ENCODE measurements around the gene IER5. TPM values are rescaled to one million over a fixed set of nuclear protein-coding genes. Genes with fewer than 3 reads are reported as not detected.

The IER5 gene
- total RNA-seq, 4 donors from 2014 or later, result 7.2 to 7.8 (median 7.6) TPM

DNA sequence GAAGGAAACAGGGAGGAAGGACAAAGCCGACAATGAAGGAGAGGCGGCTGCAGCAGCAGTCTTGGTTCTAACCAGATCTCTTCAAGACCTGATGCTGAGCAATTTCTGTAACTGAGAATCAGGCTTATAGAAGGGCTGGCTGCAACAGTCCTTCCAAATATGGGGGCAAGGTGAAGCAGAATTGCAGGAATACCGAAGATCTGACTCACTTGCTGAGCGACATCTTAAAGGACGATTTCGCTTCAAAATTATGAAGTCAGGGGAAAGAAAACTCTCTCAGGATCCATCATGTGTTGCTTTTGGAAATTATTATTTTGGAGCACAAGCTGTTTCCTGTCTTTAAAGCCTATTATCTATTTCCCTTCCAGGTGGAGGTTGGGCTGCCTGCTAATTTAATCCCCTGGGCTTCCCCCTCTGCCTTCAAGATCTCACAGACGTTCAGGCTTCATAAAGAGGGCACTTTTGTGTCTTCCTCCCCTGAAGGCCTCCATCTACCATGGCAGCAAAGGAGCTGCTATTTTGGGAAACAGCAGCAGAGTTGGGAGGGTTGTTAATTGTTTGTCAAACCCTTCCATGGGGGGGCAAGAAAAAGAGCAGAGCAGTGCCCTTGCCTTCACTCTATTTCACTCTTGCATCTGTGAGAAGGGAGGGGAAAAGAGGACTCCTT, 10.8 kb upstream of the IER5 start:
- Histone ChIP-seq H3K36me3 (no peaks in the 10 kb centered on the region), H3K27me3 (no peaks in the 10 kb centered on the region), H3K4me3 (replicated peaks in 1 of 3) (no peak overlapping the region), H3K4me1 (no peaks in the 10 kb centered on the region), H3K9me3 (no peaks in the 10 kb centered on the region), H3K27ac (no peak overlapping the region)
- intact Hi-C loops (cut with DNase I), result no loop called here
- 68 to 78% methylated on average over 7 of the region's 7 CpGs for WGBS, 2 donors
- no peak for DNase-seq
- no peak for TF ChIP-seq CTCF (IDR thresholded peaks at IDR 0.05)
- TF ChIP-seq POLR2A (IDR thresholded peaks at IDR 0.05), result no peak

DNA sequence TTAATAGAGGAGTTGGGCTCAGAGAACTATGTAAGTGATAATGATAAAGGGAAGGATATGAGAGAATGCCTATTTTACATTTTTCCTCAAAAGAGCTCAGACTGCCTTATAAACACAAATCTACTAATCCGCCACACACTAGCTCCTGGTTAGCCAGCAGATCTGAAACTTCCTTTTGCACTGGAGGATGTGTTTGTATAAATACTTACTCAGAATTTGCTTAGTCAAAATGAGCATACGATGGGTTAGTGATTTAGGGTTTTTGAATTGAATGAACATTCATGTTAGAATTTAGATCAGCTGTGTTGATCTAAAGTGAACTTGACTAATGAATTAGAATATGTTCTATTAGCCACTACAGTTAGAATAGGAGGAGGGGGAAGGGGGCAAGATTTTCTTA, 9.1 kb upstream of the IER5 start:
- Histone ChIP-seq H3K9me3 (no peaks in the 10 kb centered on the region), H3K36me3 (no peaks in the 10 kb centered on the region), H3K4me3 (replicated peaks in 1 of 3) (no peak overlapping the region), H3K4me1 (no peaks in the 10 kb centered on the region), H3K27ac (no peak overlapping the region), H3K27me3 (no peaks in the 10 kb centered on the region)
- TF ChIP-seq POLR2A (IDR thresholded peaks at IDR 0.05), result no peak
- TF ChIP-seq CTCF (IDR thresholded peaks at IDR 0.05), result no peak
- 61 to 71% methylated on average over 2 of the region's 2 CpGs for WGBS, 2 donors
- DNase-seq, result no peak
- intact Hi-C loops (cut with DNase I), result no loop called here

DNA sequence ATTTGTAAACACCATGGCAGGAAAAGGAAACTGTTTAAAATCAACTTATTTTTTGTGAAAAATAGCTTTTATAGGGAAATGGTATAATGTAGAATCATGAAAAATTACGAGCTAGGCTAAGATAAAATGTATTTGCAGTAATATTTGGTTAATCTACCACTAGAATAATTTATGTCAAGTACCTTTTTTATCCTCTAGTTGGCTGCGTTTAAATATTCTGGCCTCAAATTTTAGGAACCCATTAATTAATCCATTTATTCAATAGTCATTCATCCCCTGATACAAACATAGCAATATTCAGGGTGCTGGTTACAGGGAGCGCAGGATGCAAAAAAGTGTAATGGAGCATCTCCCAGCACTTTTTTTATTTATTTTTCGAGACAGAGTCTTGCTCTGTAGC, 8.6 kb upstream of the IER5 start:
- H3K36me3 ChIP-seq, result no peaks in the 10 kb centered on the region
- H3K4me1 ChIP-seq, result no peaks in the 10 kb centered on the region
- H3K27me3 ChIP-seq, result no peaks in the 10 kb centered on the region
- no peak overlapping the region for H3K27ac ChIP-seq
- intact Hi-C loops (cut with DNase I), result no loop called here
- TF ChIP-seq CTCF (IDR thresholded peaks at IDR 0.05) (no peak), POLR2A (IDR thresholded peaks at IDR 0.05) (no peak)
- DNase-seq, result no peak
- H3K4me3 ChIP-seq (replicated peaks in 1 of 3), result no peak overlapping the region
- 76 to 83% methylated on average over 4 of the region's 4 CpGs for WGBS, 2 donors
- no peaks in the 10 kb centered on the region for H3K9me3 ChIP-seq

- no peaks in the 10 kb centered on the region for H3K4me1 ChIP-seq
- H3K27me3 ChIP-seq, result no peaks in the 10 kb centered on the region
- intact Hi-C loops (cut with DNase I), result no loop called here
- TF ChIP-seq POLR2A (IDR thresholded peaks at IDR 0.05) (no peak), CTCF (IDR thresholded peaks at IDR 0.05) (no peak)
- H3K27ac ChIP-seq, result no peak overlapping the region
- 92 to 97% methylated on average over 4 of the region's 4 CpGs for WGBS, 2 donors
- H3K36me3 ChIP-seq, result no peaks in the 10 kb centered on the region
- H3K9me3 ChIP-seq, result no peaks in the 10 kb centered on the region
- no peak for DNase-seq
- no peak overlapping the region for H3K4me3 ChIP-seq (replicated peaks in 1 of 3)
Measured at GRCh38 chr1:181080556-181080955, 7.9 kb upstream of the IER5 start.

- Histone ChIP-seq H3K27me3 (no peaks in the 10 kb centered on the region), H3K36me3 (no peaks in the 10 kb centered on the region), H3K27ac (no peak overlapping the region), H3K4me1 (no peaks in the 10 kb centered on the region), H3K9me3 (no peaks in the 10 kb centered on the region), H3K4me3 (replicated peaks in 1 of 3) (no peak overlapping the region)
- TF ChIP-seq CTCF (IDR thresholded peaks at IDR 0.05) (no peak), POLR2A (IDR thresholded peaks at IDR 0.05) (no peak)
- WGBS, 2 donors, result 44 to 45% methylated on average over 3 of the region's 3 CpGs
- intact Hi-C loops (cut with DNase I), result no loop called here
- DNase-seq, result no peak
Measured at GRCh38 chr1:181081395-181081794, 7.1 kb upstream of the IER5 start.

Data from thyroid gland (tissue), 4 donors.